Panc1 (cell line): ENCODE data around the gene FBXW12.

Source experiments
- POLR2AphosphoS5 ChIP-seq: IDR thresholded peaks from 2 replicates; pipeline ENCODE4 v1.6.1; 2012; ENCODE audit warnings: mild to moderate bottlenecking, low read depth, low read length, moderate library complexity
- SIN3A ChIP-seq: IDR thresholded peaks from 2 replicates; pipeline ENCODE4 v1.6.1; 2012; ENCODE audit warnings: low read depth, mild to moderate bottlenecking, low read length, moderate library complexity, borderline replicate concordance; ENCODE audit not compliant: insufficient read depth
- TF ChIP-seq, protein P1 (sequence below): fragments of 450-650 bp; IDR thresholded peaks from 2 replicates; pipeline ENCODE4 v1.5.1; 2017; ENCODE audit warnings: mild to moderate bottlenecking
- TF ChIP-seq, protein P2 (sequence below), 2 experiments: IDR thresholded peaks; 2 replicates each; pipeline ENCODE4 v1.6.1; 2011 to 2012; ENCODE audit warnings: low read depth in 2 of 2, control low read depth in 1 of 2, low read length in 1 of 2, mild to moderate bottlenecking in 1 of 2, moderate library complexity in 1 of 2; ENCODE audit not compliant: insufficient read depth in 1 of 2

GRCh38 chr3:48431224-48432029 is 59.4 kb downstream of the FBXW12 start:
- TF ChIP-seq POLR2AphosphoS5 (no peak), SIN3A (no peak)
- TF ChIP-seq, protein P1, sequence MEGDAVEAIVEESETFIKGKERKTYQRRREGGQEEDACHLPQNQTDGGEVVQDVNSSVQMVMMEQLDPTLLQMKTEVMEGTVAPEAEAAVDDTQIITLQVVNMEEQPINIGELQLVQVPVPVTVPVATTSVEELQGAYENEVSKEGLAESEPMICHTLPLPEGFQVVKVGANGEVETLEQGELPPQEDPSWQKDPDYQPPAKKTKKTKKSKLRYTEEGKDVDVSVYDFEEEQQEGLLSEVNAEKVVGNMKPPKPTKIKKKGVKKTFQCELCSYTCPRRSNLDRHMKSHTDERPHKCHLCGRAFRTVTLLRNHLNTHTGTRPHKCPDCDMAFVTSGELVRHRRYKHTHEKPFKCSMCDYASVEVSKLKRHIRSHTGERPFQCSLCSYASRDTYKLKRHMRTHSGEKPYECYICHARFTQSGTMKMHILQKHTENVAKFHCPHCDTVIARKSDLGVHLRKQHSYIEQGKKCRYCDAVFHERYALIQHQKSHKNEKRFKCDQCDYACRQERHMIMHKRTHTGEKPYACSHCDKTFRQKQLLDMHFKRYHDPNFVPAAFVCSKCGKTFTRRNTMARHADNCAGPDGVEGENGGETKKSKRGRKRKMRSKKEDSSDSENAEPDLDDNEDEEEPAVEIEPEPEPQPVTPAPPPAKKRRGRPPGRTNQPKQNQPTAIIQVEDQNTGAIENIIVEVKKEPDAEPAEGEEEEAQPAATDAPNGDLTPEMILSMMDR = no peak
- TF ChIP-seq, protein P2, sequence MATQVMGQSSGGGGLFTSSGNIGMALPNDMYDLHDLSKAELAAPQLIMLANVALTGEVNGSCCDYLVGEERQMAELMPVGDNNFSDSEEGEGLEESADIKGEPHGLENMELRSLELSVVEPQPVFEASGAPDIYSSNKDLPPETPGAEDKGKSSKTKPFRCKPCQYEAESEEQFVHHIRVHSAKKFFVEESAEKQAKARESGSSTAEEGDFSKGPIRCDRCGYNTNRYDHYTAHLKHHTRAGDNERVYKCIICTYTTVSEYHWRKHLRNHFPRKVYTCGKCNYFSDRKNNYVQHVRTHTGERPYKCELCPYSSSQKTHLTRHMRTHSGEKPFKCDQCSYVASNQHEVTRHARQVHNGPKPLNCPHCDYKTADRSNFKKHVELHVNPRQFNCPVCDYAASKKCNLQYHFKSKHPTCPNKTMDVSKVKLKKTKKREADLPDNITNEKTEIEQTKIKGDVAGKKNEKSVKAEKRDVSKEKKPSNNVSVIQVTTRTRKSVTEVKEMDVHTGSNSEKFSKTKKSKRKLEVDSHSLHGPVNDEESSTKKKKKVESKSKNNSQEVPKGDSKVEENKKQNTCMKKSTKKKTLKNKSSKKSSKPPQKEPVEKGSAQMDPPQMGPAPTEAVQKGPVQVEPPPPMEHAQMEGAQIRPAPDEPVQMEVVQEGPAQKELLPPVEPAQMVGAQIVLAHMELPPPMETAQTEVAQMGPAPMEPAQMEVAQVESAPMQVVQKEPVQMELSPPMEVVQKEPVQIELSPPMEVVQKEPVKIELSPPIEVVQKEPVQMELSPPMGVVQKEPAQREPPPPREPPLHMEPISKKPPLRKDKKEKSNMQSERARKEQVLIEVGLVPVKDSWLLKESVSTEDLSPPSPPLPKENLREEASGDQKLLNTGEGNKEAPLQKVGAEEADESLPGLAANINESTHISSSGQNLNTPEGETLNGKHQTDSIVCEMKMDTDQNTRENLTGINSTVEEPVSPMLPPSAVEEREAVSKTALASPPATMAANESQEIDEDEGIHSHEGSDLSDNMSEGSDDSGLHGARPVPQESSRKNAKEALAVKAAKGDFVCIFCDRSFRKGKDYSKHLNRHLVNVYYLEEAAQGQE (IDR thresholded peaks at IDR 0.05; ENCODE audit: insufficient read depth in 1 of 2, low read depth in 2 of 2, low read length in 1 of 2) = no peak
